GM18498 (cell line): ENCODE measurements around the gene MBD3.

Source experiments
- ATAC-seq: cut with Tn5 transposase; IDR thresholded peaks from one replicate; pipeline ENCODE4 v1.9.1; 2021; ENCODE audit warnings: mild to moderate bottlenecking, moderate library complexity; ENCODE audit not compliant: unreplicated experiment

Gene MBD3

GRCh38 chr19:1619703-1620102 is 27.0 kb upstream of the MBD3 start:
- no peak for ATAC-seq

GRCh38 chr19:1619094-1619439 is 26.4 kb upstream of the MBD3 start:
- no peak for ATAC-seq

- no peak for ATAC-seq
Measured at GRCh38 chr19:1618157-1619093, 25.8 kb upstream of the MBD3 start.

GRCh38 chr19:1616875-1617274 is 24.2 kb upstream of the MBD3 start:
- ATAC-seq: no peak

GRCh38 chr19:1616396-1616795 is 23.7 kb upstream of the MBD3 start:
- ATAC-seq: no peak

GRCh38 chr19:1615156-1615765 is 22.6 kb upstream of the MBD3 start:
- ATAC-seq: no peak

GRCh38 chr19:1613808-1614570 is 21.3 kb upstream of the MBD3 start:
- ATAC-seq: no peak

GRCh38 chr19:1613146-1613545 is 20.5 kb upstream of the MBD3 start:
- ATAC-seq: no peak

GRCh38 chr19:1612114-1613086 is 19.7 kb upstream of the MBD3 start:
- no peak for ATAC-seq

GRCh38 chr19:1611353-1611752 is 18.7 kb upstream of the MBD3 start:
- ATAC-seq: no peak

GRCh38 chr19:1610579-1610978 is 17.9 kb upstream of the MBD3 start:
- no peak for ATAC-seq

- ATAC-seq: no peak
Measured at GRCh38 chr19:1609680-1610474, 17.2 kb upstream of the MBD3 start.

GRCh38 chr19:1609103-1609396 is 16.4 kb upstream of the MBD3 start:
- ATAC-seq: no peak

- no peak for ATAC-seq
Measured at GRCh38 chr19:1608359-1609102, 15.9 kb upstream of the MBD3 start.

- ATAC-seq: no peak
Measured at GRCh38 chr19:1606138-1606651, 13.5 kb upstream of the MBD3 start.

- peak; percentile 85 for ATAC-seq
Measured at GRCh38 chr19:1605236-1606137, 12.8 kb upstream of the MBD3 start, which contains the start of gene UQCR11. Gene UQCR11 (minus strand): TSS chr19:1605462. CDS start chr19:1605409, 53 bp downstream.

GRCh38 chr19:1602091-1602707 is 9.5 kb upstream of the MBD3 start:
- no peak for ATAC-seq
